ENCODE results near the gene EPHB1.
"Not testable (repeated sequence)": the region's sequence is repeated elsewhere in the genome, so short reads cannot be mapped to it uniquely, and the experiment has no call there.

The EPHB1 gene

GRCh38 chr3:134955874-134956273, 160.8 kb downstream of the EPHB1 start:
- no peak for DNase-seq (ENCODE audit: low read depth)

DNA sequence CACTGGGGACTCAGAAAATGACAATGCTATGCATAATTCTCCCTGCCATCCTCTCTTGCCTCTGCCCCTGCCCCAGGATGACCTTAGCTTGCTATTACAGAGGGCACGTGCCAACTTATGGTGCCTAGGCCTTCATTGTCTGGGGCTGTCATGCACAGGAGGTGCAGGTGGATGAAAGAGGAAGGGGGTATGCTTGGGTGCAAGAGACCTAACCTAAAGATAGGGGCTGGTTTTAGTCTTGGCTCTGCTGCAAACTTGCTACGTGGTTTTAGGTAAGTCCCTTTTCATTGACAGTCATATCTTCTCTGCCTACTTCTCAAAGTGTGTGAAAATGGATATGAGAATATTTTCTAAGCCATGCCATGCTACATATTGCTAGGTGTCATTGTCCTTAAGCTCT, 161.3 kb downstream of the EPHB1 start:
- no peak for DNase-seq (ENCODE audit: low read depth)

- no peak for DNase-seq (ENCODE audit: low read depth)
These were observed 161.8 kb downstream of the EPHB1 start for GRCh38 chr3:134956844-134957243.

- no peak for DNase-seq (ENCODE audit: low read depth)
These were observed 164.5 kb downstream of the EPHB1 start for GRCh38 chr3:134959516-134959915.

- no peak for DNase-seq (ENCODE audit: low read depth)
These were observed 169.2 kb downstream of the EPHB1 start for GRCh38 chr3:134964226-134964625.

DNA sequence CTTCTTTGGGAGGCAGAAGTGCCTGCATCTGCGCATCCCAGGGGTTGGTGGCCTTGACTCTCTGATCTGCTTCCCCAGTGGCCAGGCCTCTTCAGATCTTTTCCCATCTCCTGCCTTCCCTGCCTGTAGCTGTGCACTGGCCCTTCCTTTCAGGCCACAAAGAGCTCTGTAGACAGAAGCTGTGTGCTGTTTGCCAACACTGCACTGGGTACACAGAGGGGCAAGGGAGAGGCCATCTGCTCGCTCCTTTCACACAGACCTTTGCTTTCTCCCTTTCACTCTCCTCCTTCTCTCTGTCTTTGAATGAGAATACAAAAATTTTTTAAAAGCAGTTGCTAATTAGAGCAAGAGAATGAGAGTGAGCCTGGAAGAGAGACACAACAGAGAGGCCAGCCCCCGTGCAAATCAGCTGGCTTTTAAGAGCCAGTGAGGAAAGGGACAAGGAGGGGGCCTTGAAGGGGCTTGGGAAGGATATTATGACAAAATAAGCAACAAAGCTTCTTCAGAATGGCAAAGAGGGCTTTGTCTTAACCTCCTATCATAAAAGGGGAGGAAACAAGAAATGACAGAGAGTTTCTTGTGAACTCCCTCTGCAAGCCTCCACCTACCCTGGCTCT, 170.9 kb downstream of the EPHB1 start:
- no peak for DNase-seq (ENCODE audit: low read depth)

GRCh38 chr3:134970895-134971294, 175.8 kb downstream of the EPHB1 start:
- no peak for DNase-seq (ENCODE audit: low read depth)

DNA sequence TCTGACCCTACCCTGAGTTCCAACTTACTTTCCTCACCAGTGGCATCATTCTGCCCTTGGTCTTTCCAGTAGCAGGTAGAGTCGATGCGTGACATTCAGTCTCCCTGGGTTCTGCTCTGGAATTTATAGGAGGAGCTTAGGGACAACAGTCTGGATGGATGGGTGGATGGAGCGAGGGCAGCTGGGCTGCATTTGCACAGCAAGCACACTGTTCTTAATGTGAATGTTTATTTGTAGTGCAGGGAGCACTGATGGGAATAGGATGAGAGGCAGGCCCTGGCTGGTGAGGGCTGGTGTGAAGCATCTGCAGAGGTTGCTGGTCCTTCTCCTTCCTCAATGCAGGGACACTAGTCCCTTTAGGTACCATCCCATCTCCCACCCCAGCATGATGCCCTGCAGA, 176.2 kb downstream of the EPHB1 start:
- DNase-seq (ENCODE audit: low read depth): no peak

GRCh38 chr3:134971907-134972306, 176.8 kb downstream of the EPHB1 start:
- not testable (repeated sequence) for DNase-seq (ENCODE audit: low read depth)

GRCh38 chr3:134972836-134973455, 177.9 kb downstream of the EPHB1 start:
- no peak for DNase-seq (ENCODE audit: low read depth)

DNA sequence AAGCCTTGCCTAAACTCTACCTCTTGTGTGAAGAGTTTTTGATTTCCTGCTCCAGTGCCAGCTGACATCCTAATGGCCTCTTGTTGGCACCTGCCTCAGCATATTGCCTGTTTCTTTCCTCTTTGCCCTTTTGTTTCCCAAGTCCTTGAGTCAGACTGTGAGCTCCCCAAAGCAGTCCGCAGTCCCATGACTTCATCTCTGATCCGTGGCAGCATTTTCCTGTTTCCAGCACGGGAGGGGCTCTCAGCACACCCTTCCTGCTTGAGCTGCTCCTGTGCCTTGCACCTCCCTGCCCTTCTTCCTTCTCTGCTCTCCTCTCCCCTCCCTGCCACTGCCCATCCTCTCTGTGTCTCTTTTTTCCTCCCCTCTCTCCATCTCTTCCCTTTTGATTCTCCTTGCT, 179.6 kb downstream of the EPHB1 start:
- DNase-seq (ENCODE audit: low read depth): no peak

- no peak for DNase-seq (ENCODE audit: low read depth)
These were observed 181.9 kb downstream of the EPHB1 start for GRCh38 chr3:134976948-134977347.

DNA sequence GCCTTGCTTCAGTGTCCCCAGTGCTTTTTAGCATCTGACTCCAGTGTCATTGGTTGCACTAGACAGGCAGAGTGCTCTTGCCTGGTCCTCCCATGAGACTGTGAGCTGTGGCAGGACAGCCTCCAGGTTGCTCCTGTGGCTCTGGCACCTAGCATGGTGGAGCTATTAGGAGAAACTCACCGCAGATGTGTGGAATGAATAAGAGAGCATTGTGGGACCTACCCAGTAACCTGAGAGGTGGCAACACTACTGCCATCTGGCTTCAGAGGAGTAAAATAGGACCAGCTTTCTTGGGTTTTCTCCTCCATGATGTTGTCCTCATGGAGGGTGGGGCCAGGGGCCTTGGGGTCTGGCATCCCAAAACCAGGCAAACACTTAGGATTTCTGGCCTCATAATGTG, 183.6 kb downstream of the EPHB1 start:
- DNase-seq (ENCODE audit: low read depth): no peak

DNA sequence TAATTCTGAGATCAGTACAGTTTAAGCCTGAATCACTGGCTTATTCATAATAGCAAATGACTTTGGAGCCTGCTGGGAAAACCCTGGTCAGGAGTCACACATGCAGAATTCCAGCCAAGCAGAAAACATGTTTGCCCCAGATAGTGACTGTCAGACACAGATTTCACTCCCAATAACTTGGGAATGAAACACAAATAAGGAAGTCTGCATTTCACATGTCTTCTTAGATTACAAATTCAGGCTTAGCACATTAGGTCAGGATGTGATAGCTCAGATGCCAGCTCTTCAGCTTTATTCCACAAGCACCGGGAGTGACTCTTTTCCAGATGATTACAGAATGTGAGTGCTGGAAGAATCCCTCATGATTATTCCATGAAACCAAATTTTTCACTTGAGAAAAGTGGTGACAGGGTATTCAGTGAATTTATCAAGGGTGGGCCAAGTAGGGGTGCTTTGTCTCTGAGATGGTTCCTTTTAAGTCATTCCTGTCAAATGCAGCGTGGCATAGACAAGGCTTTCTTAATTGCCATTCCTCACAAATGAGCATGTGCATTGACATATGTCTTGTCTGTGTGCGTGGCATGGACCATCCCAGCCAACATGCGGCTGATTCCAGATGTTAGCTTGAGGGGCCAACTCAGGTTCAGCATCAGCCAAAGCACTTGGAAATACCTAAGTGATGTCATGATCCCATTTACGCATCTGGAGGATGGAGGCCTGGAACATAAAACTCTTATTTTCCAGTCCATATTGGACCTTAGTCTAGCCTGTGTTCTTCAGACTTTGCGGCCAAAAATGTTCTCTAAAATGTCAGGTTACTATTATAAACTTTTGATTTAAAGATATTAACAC, 191.0 kb downstream of the EPHB1 start:
- DNase-seq (ENCODE audit: low read depth): no peak

GRCh38 chr3:134988666-134989065, 193.6 kb downstream of the EPHB1 start:
- DNase-seq (ENCODE audit: low read depth): no peak

DNA sequence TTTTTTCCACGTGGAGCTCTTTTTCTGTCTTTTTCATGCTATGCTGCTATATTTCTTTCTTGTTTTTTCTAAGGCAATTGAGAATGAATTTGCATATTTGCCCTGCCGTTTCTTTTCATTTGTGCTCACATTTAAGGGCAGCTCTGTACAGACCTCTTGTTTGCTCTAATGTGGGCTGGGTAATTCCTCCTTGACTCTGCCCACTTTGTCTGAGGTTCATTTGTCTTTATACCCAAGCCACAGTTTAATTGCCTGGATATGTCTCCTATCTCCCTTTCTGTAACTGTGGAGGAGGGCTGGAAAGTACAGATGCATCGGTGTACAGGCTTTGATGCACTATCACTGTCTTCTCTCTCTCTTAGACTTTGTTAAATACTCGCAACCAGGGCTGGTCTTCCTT, 195.9 kb downstream of the EPHB1 start:
- no peak for DNase-seq (ENCODE audit: low read depth)

DNA sequence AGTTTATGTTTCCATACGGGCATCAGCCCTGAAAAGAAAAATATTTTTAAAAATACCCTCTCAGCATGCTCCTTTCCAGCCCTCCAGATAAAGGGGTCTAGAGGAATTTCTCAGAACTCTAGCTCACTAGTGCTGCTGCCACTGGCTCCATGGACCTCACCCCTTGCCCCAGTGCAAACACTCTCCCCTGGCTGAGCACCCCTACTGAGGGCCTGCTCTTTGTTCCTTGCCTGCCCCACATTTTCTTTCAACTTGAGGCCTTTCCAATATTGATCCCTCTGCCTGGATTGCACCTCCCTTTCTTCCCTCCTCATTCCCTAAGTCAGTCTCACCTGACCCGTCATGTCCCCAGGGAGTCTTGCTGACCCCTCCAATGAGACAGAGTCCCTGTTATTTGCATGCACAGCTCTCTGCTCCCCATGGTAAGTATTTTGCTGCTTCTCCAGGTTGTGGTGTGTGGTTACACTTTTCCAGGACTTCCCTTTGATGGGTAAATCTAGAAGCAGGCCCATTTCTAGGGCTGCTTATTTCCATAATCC, 196.5 kb downstream of the EPHB1 start:
- DNase-seq (ENCODE audit: low read depth): no peak

DNA sequence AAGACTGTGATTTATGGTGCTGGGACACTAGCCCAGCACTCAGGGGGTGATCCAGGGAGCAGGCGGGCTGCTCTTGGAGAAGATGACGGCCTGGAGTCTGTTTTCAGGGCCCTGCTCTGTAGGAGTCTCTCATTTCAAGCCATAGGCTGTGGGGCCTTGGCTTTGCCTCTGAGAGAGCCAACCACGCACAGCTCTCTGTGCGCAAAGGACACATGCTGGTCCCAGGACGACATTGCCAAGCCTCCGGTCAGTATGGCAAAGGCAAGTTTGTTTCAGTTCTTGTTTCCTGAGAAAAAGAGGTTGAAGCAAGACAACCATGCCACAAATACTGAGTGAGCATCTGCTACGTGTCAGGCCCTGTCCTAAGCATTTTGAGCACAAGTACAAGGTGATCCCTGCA, 197.1 kb downstream of the EPHB1 start:
- no peak for DNase-seq (ENCODE audit: low read depth)

DNA sequence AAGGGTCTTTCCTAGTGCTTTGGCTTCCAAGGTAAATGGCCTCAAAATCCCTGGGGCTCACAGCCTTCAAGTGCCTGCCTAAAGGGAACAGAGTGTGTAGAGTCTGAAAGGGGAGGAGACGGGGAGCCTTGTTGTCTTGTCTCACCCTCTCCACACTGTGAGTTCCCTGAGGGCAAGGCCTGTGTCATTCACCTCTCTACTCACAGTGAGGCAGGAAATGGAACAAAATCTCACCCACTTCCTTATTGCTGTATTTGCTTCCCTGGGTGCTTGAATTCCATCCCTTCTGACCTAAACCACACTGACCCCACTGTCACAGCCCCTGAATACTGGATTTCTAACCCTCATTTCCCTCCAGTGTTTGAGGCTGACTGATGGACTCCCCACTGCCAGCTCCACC, 197.5 kb downstream of the EPHB1 start:
- no peak for DNase-seq (ENCODE audit: low read depth)

GRCh38 chr3:134993011-134993410, 198.0 kb downstream of the EPHB1 start:
- DNase-seq (ENCODE audit: low read depth): no peak

- no peak for DNase-seq (ENCODE audit: low read depth)
These were observed 203.1 kb downstream of the EPHB1 start for GRCh38 chr3:134998158-134998557.

DNA sequence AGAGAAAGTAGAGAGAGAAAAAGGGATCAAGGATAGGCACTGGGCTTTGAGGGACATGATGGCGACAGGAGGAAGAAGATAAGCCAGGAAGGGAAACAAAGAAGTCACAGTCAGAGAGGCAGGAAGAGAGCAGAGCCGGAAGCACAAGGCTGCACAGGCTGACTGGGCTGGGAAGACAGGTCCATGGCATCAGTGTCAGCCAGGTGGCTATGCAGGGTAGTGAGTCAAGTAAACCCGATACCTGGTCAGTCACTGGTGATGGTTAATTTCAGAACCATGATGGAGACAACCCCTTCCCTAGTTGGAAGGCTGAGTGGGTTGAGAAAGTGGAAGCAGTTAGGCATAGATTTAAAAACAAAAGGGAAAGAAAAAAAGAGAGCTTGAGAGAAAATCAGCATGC, 203.8 kb downstream of the EPHB1 start:
- no peak for DNase-seq (ENCODE audit: low read depth)

- no peak for DNase-seq (ENCODE audit: low read depth)
These were observed 205.4 kb downstream of the EPHB1 start for GRCh38 chr3:135000465-135000864.

All from non-pigmented ciliary epithelial cell (primary cell).